Omental fat pad (tissue), 4 donors: ENCODE measurements around the gene DPYSL5. TPM values are rescaled to one million over a fixed set of nuclear protein-coding genes. Genes with fewer than 3 reads are reported as not detected.

Experiments
- ATAC-seq: fragments of 150-250 bp; one replicate; pipeline ENCODE4 v1.9.1; 2016; ENCODE audit warnings: mild to moderate bottlenecking, moderate library complexity; ENCODE audit not compliant: low FRiP score
- DNase-seq: peaks from one replicate; pipeline ENCODE4 v3.0.0-alpha.2; 2019; ENCODE audit warnings: low spot score
- total RNA-seq, 4 donors: library from RNA; depleted of rRNA; stranded (reverse); fragments of >200 nt; gene quantifications; one replicate each; pipeline ENCODE4 v1.1.0, GENCODE V29; 2016
- TF ChIP-seq, protein P1 (sequence below), 3 donors: fragments of 450-650 bp; IDR thresholded peaks; one replicate each; pipeline ENCODE4 v1.5.1; 2016 to 2017; ENCODE audit warnings: antibody characterized with exemption in 3 of 3, mild to moderate bottlenecking in 3 of 3, moderate library complexity in 2 of 3

Gene DPYSL5
- total RNA-seq, 4 donors from 2014 or later = not detected

DNA sequence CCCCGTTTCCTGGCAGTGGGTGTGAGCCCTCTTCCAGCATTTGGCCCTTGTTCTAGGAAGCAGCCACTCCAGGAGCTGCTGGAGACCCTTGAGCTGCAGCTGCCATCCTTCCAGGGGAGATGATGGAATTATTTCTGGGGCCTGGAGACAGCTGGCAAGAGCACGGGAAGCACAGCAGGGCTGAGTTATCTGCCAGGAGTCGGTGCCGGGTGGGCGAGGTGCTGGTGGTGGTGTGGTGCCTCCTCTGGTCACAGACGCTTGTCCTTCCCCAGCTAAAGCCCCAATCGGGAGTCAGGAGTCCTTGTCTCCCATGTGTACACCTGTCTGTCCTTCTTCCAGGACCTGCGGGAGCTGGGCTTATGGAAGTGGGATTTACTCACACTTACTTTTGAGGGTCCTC, 36.0 kb downstream of the DPYSL5 start:
- TF ChIP-seq, protein P1, sequence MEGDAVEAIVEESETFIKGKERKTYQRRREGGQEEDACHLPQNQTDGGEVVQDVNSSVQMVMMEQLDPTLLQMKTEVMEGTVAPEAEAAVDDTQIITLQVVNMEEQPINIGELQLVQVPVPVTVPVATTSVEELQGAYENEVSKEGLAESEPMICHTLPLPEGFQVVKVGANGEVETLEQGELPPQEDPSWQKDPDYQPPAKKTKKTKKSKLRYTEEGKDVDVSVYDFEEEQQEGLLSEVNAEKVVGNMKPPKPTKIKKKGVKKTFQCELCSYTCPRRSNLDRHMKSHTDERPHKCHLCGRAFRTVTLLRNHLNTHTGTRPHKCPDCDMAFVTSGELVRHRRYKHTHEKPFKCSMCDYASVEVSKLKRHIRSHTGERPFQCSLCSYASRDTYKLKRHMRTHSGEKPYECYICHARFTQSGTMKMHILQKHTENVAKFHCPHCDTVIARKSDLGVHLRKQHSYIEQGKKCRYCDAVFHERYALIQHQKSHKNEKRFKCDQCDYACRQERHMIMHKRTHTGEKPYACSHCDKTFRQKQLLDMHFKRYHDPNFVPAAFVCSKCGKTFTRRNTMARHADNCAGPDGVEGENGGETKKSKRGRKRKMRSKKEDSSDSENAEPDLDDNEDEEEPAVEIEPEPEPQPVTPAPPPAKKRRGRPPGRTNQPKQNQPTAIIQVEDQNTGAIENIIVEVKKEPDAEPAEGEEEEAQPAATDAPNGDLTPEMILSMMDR (IDR thresholded peaks at IDR 0.05) = no peak
- no peak for DNase-seq
- no peak for ATAC-seq

DNA sequence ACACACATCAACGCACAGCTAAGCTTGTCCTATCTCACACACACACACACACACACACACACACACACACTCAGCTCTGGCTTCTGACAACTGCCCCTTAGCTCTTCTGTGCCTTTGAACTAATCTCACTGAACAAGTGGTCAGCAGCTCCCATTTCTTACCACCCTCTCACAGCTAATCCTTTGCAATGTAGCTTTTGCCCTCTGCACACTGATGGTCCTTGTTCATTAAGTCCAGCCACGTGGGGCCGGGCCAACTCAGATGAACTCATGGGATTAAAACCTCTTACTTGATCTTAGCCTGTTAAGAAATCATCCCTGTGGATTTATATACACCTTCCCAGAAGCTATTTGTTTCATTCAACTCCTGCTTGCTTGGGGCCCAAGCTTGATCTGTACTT, 36.6 kb downstream of the DPYSL5 start:
- ATAC-seq (no peak), DNase-seq (no peak)
- TF ChIP-seq, protein P1 (IDR thresholded peaks at IDR 0.05) = no peak

DNA sequence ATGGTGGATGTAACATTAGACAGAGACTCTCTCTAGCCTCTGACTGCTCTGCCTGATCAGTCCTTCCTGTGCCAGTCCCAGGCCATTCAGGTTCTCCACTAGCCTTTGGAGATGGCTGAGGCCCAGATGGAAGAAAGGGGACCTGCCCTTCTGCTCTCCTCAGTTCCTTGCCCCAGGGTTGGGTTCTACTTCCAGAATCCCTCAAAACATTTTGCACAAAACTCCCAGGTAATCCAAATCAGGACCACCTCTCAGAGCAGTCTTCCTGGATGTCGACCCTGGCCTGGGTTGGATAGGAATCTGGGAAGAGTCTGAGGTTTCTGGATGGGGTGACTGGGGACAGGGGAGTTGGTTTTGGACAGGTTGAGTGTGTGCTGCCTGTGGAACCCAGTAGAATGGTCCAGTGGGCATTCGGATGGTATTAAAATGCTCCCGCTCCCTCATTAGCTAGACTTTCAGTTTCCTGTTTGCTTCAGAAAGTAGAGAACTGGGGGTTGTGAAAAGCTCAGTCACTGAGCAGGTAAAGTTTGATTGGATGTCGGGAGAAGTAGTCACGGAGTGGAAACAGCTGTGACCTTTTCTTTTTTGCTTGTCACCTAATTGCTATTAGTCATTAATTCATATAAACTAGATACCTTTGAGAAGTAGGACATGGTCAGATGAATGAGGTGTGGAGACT, 37.9 kb downstream of the DPYSL5 start:
- ATAC-seq (no peak), DNase-seq (no peak)
- TF ChIP-seq, protein P1 (IDR thresholded peaks at IDR 0.05) = no peak

DNA sequence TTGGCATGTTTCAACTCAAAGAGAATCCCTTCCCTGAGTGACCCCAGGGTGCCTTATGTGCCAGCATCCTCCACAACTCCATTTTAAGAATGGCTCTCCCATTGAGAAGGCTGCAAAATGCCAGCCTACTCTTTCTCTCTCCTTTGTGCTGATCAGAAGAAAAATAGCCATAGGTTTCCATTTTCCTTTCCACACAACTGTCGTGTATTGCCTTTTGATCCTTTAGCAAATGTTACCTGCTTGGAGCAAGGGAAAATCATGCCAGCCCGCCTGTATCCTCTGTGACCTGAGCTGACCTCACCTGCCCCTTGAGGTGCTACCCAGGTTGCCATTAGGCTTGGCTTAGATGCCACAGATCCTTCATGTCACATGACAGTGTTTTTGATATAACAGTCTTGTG, 38.8 kb downstream of the DPYSL5 start:
- ATAC-seq (no peak), DNase-seq (no peak)

DNA sequence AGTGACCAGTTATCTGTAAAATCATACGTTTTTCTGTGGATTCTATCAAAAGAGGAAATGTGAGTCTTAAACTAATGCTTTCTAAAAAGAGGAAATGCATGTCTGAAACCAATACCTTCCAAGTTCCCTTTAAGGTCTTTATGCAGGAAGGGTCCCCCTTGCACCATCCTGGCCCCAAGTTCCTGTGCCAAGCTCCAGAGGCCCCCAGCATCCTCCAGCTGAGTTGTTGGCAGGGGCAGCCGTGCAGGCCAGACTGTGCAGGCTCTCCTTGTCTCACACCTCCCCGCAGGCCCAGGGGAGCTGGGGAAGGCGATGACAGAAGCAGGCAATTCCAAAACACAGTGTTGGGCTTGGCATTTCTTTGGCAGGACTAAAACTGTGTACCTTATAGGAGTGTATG, 39.2 kb downstream of the DPYSL5 start:
- no peak for DNase-seq
- TF ChIP-seq, protein P1 (IDR thresholded peaks at IDR 0.05) = no peak
- no peak for ATAC-seq

More for the DNA sequence above, 38.8 kb downstream of the DPYSL5 start:
- TF ChIP-seq, protein P1 (IDR thresholded peaks at IDR 0.05) = no peak

DNA sequence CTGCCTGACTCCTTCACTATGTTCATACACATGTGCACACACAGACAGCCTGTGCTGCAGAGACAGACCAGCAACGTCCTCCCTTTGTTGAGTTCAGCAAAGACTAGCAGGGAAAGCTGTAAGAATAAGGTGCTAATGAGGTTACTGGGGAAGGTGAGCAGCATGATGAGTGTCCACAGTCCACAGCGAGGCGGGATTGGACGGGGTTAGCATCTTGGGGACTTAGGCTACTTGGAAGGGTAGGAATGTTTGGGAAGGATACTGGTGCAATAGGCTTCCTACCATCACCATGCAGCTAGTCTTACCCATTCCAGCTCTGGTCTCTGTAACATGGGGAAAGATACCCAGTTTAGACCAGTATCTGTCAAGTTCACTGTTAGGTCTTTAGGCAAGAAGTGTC, 41.9 kb downstream of the DPYSL5 start:
- ATAC-seq (no peak), DNase-seq (no peak)
- TF ChIP-seq, protein P1 (IDR thresholded peaks at IDR 0.05) = no peak

DNA sequence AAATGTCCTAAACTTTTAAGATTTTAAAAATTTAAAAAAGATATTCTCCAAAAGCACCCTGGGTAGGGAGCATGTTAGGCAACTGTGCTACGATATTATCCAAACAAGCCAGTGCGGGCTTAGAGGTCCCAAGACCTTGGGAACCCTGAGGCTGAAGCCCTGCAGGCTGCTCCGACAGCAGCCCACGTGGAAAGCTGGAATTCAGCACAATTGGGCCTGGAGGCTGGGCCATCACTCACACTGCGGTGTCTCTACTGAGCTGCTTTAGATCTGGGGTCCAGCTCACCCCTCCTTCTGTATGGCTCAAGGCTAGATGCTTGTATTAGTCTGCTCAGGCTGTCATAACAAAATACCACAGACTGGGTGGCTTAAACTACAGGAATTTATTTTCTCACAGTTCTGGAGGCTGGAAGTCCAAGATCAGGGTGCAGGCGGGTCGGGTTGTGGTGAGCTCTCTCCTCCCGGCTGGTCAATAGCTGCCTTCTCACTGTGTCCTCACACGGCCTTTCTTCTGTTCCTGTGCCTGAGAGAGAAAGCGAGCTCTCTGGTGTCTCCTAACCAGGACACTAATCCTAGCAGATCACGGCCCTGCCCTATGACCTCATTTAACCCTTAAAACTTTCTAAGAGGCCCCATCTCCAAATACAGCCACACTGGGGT, 42.5 kb downstream of the DPYSL5 start:
- DNase-seq (no peak), ATAC-seq (no peak)
- TF ChIP-seq, protein P1 (IDR thresholded peaks at IDR 0.05) = no peak
